Measurements from ENCODE around the gene PLP1.

DNA sequence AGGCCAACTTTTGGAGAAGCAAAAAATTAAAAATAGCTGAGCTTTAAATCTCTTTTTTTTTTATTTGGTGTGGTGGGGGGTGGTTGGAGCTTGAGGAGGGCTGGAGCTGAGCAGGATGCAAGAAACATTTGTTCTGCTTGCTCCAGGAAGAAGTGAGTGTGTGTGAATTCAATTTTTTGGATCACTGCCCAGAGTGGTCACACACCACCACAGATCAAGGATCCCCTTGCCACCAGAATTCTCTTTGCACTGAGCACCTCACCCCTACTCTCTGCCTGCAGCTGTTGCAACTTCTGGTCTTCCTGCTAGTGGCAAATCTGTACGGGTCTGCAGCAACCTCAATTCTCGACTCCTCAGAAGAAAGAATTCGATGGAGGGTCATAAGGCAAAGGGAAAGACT is 19.9 kb upstream of the PLP1 start:
- no peak for TF ChIP-seq POLR2A (IDR thresholded peaks at IDR 0.05)
- TF ChIP-seq, protein P1, sequence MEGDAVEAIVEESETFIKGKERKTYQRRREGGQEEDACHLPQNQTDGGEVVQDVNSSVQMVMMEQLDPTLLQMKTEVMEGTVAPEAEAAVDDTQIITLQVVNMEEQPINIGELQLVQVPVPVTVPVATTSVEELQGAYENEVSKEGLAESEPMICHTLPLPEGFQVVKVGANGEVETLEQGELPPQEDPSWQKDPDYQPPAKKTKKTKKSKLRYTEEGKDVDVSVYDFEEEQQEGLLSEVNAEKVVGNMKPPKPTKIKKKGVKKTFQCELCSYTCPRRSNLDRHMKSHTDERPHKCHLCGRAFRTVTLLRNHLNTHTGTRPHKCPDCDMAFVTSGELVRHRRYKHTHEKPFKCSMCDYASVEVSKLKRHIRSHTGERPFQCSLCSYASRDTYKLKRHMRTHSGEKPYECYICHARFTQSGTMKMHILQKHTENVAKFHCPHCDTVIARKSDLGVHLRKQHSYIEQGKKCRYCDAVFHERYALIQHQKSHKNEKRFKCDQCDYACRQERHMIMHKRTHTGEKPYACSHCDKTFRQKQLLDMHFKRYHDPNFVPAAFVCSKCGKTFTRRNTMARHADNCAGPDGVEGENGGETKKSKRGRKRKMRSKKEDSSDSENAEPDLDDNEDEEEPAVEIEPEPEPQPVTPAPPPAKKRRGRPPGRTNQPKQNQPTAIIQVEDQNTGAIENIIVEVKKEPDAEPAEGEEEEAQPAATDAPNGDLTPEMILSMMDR (IDR thresholded peaks at IDR 0.05), result no peak

Data from prostate gland (tissue), 2 donors.